ENCODE data around the gene MYNN.

The MYNN gene

GRCh38 chr3:169804681-169805080 is 31.5 kb downstream of the MYNN start:
- TF ChIP-seq CTCF (IDR thresholded peaks at IDR 0.05; ENCODE audit: insufficient read depth, missing control alignments) = no peak
- FAIRE-seq = no peak

GRCh38 chr3:169809230-169809795 is 36.1 kb downstream of the MYNN start:
- DNase-seq (ENCODE audit: insufficient read length, low spot score) (no peak), FAIRE-seq (no peak)
- TF ChIP-seq CTCF (IDR thresholded peaks at IDR 0.05; ENCODE audit: insufficient read depth, missing control alignments) = no peak

More at GRCh38 chr3:169804681-169805080, 31.5 kb downstream of the MYNN start:
- no peak for DNase-seq (ENCODE audit: insufficient read length, low spot score)

GRCh38 chr3:169811631-169812331 is 38.6 kb downstream of the MYNN start:
- DNase-seq (ENCODE audit: insufficient read length, low spot score) (no peak), FAIRE-seq (no peak)

GRCh38 chr3:169812332-169813235 is 39.4 kb downstream of the MYNN start, which contains the start of the genes LRRC34 and LRRIQ4:
LRRC34 (minus strand) TSS chr3:169812904; CDS start chr3:169812548, 356 bp downstream.
LRRIQ4 (plus strand) TSS chr3:169812870; CDS start chr3:169821922, 9,052 bp downstream.
- peak; percentile 89 for FAIRE-seq
- no peak for TF ChIP-seq CTCF (IDR thresholded peaks at IDR 0.05; ENCODE audit: insufficient read depth, missing control alignments)
- DNase-seq (ENCODE audit: insufficient read length, low spot score) = no peak

More at GRCh38 chr3:169811631-169812331, 38.6 kb downstream of the MYNN start:
- TF ChIP-seq CTCF (IDR thresholded peaks at IDR 0.05; ENCODE audit: insufficient read depth, missing control alignments) = no peak

- DNase-seq (ENCODE audit: insufficient read length, low spot score) = no peak
- no peak for TF ChIP-seq CTCF (IDR thresholded peaks at IDR 0.05; ENCODE audit: insufficient read depth, missing control alignments)
- no peak for FAIRE-seq
Measured at GRCh38 chr3:169813278-169813677, 40.1 kb downstream of the MYNN start.

- no peak for FAIRE-seq
- no peak for TF ChIP-seq CTCF (IDR thresholded peaks at IDR 0.05; ENCODE audit: insufficient read depth, missing control alignments)
- DNase-seq (ENCODE audit: insufficient read length, low spot score) = no peak
Measured at GRCh38 chr3:169813757-169814517, 40.7 kb downstream of the MYNN start.
